Measurements from ENCODE around the gene RNF157.

The RNF157 gene

GRCh38 chr17:76140661-76141211, 99.6 kb downstream of the RNF157 start:
- Histone ChIP-seq H3K36me3 (ENCODE audit: low read depth) (no peaks in the 10 kb centered on the region), H3K27me3 (ENCODE audit: insufficient read depth, poor library complexity, severe bottlenecking) (peaks cover 28% of the 10 kb centered on the region), H3K27ac (ENCODE audit: poor library complexity, severe bottlenecking) (no peak overlapping the region), H3K9me3 (ENCODE audit: severe bottlenecking) (no peaks in the 10 kb centered on the region), H3K4me3 (ENCODE audit: severe bottlenecking) (peak overlapping the region; percentile 21), H3K4me1 (ENCODE audit: insufficient read depth, poor library complexity, severe bottlenecking) (no peaks in the 10 kb centered on the region)
- no peak for TF ChIP-seq CTCF (IDR thresholded peaks at IDR 0.05; ENCODE audit: poor library complexity, severe bottlenecking)
- DNase-seq (ENCODE audit: low spot score), result peak; percentile 36
- no peak for ATAC-seq (ENCODE audit: low read depth)

- DNase-seq (ENCODE audit: low spot score) (peak; percentile 56), ATAC-seq (ENCODE audit: low read depth) (no peak)
- Histone ChIP-seq H3K27ac (ENCODE audit: poor library complexity, severe bottlenecking) (no peak overlapping the region), H3K4me3 (ENCODE audit: severe bottlenecking) (no peak overlapping the region), H3K36me3 (ENCODE audit: low read depth) (no peaks in the 10 kb centered on the region), H3K4me1 (ENCODE audit: insufficient read depth, poor library complexity, severe bottlenecking) (no peaks in the 10 kb centered on the region), H3K27me3 (ENCODE audit: insufficient read depth, poor library complexity, severe bottlenecking) (peaks cover 28% of the 10 kb centered on the region), H3K9me3 (ENCODE audit: severe bottlenecking) (no peaks in the 10 kb centered on the region)
- no peak for TF ChIP-seq CTCF (IDR thresholded peaks at IDR 0.05; ENCODE audit: poor library complexity, severe bottlenecking)
These were observed 100.3 kb downstream of the RNF157 start for GRCh38 chr17:76139801-76140660.

GRCh38 chr17:76138896-76139752, 101.2 kb downstream of the RNF157 start:
- no peaks in the 10 kb centered on the region for H3K36me3 ChIP-seq (ENCODE audit: low read depth)
- no peaks in the 10 kb centered on the region for H3K4me1 ChIP-seq (ENCODE audit: insufficient read depth, poor library complexity, severe bottlenecking)
- TF ChIP-seq CTCF (IDR thresholded peaks at IDR 0.05; ENCODE audit: poor library complexity, severe bottlenecking), result no peak
- peaks cover 28% of the 10 kb centered on the region for H3K27me3 ChIP-seq (ENCODE audit: insufficient read depth, poor library complexity, severe bottlenecking)
- DNase-seq (ENCODE audit: low spot score), result no peak
- ATAC-seq (ENCODE audit: low read depth), result no peak
- no peaks in the 10 kb centered on the region for H3K9me3 ChIP-seq (ENCODE audit: severe bottlenecking)
- no peak overlapping the region for H3K4me3 ChIP-seq (ENCODE audit: severe bottlenecking)
- no peak overlapping the region for H3K27ac ChIP-seq (ENCODE audit: poor library complexity, severe bottlenecking)

- Histone ChIP-seq H3K36me3 (ENCODE audit: low read depth) (no peaks in the 10 kb centered on the region), H3K27me3 (ENCODE audit: insufficient read depth, poor library complexity, severe bottlenecking) (peaks cover 28% of the 10 kb centered on the region), H3K4me3 (ENCODE audit: severe bottlenecking) (no peak overlapping the region), H3K9me3 (ENCODE audit: severe bottlenecking) (no peaks in the 10 kb centered on the region), H3K27ac (ENCODE audit: poor library complexity, severe bottlenecking) (no peak overlapping the region), H3K4me1 (ENCODE audit: insufficient read depth, poor library complexity, severe bottlenecking) (peaks cover 4% of the 10 kb centered on the region)
- DNase-seq (ENCODE audit: low spot score), result no peak
- no peak for TF ChIP-seq CTCF (IDR thresholded peaks at IDR 0.05; ENCODE audit: poor library complexity, severe bottlenecking)
- no peak for ATAC-seq (ENCODE audit: low read depth)
These were observed 101.9 kb downstream of the RNF157 start for GRCh38 chr17:76138234-76138895.
